Measurements from ENCODE around the gene FOXE1.

The FOXE1 gene

GRCh38 chr9:97853056-97853843 is at the start of gene FOXE1:
Gene FOXE1 (plus strand): TSS chr9:97853226. CDS start chr9:97853915, 689 bp downstream.
- no peak for DNase-seq

GRCh38 chr9:97804059-97804365 is 49.0 kb upstream of the FOXE1 start:
- no peak for DNase-seq

DNA sequence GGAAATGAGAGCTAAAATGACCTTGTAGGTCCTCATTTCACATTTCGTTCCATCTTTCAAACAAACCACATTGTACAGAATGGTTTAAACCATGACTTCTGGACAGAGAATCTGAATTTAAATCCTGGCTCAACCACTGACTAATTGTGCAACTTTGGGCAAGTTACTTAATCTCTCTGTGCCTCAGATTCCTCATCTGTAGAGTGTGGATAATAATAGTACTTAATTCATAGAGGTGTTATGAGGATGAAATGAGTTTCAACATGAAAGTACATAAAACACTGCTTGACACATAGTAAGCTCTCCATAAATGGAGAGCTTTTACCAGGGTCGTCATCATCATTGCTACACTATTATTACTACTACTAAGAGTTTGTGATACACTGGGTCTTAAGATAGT is 46.3 kb upstream of the FOXE1 start:
- DNase-seq: no peak

- no peak for DNase-seq
Observed at GRCh38 chr9:97807681-97808080, 45.3 kb upstream of the FOXE1 start.

- DNase-seq: no peak
Observed at GRCh38 chr9:97808415-97808814, 44.6 kb upstream of the FOXE1 start.

GRCh38 chr9:97808972-97809371 is 44.1 kb upstream of the FOXE1 start:
- no peak for DNase-seq

DNA sequence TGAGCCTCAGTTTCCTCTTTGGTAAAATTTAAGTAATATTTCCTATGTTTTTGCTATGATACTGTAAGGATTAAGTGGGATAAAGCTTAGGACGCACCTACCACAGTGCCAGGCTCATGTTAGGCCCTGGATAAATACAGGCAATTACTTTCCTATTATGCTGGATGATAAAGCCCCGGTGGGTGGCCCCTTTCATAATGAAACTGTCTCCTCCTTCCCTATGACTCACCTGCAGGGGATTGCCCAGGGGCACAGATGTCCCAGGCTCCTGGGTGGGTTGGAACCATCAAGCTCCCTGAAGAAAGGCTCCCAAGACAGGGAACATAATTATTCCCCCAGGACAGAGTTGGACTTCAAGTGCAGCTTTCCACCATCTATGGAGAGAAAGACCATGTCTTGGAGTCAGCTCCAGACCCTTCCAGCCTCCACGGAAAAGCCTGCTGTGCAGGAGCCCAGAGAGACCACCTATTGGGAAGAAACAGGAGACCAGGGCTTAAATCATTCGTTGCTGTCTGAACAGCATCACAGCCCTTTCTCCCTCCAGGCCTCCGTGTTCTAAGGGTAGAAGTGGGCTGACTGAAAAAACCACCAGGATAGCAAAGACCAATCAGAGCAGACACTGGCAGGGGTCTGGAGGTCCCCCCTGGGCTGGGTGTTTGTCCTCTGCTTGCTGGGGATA is 43.2 kb upstream of the FOXE1 start:
- DNase-seq: no peak

DNA sequence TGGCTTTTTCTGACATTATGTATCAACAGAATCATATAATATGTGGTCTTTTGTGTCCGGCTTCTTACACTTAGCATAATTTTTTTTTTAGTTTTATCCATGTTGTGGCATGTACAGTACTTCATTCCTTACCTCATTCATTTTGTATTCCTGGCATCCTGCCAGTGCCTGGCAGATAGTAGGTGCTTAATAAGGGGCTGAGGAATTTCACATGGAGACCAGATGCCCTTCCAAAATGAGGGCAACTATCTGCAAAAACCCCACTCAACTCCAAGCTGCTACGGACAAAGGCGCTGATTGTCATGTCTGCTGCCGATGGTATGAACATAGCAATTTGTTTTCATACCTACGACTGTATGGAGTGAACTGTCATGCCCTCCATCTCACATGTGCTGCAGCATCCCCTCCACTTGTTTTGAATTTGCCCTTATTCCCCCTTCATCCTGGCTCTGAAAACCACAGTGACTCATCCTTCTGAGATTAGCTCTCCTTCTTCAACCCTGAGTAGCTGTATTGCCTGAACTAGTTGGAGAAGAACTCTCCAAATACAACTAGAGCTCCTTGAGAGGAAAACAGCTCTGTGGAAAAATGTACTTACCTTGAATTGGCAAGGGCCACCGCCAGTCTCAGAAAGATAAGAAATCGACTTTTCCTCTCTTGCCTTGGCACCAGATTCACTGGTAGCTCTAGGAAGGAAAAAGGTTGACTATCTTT is 41.3 kb upstream of the FOXE1 start:
- no peak for DNase-seq

DNA sequence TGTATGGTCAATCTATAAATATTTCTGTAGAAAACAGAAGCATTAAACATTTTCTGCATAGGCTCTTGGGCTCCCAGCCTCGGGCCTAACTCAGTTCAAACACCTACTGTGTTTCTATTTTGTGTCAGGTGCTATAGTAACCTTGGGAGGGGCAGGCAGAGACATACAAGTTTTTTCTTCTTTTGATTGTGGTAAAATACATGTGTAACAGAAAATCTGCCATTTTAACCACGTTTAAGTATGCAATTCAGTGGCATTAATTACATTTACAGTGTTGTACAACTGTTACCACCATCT is 40.8 kb upstream of the FOXE1 start:
- DNase-seq: no peak

DNA sequence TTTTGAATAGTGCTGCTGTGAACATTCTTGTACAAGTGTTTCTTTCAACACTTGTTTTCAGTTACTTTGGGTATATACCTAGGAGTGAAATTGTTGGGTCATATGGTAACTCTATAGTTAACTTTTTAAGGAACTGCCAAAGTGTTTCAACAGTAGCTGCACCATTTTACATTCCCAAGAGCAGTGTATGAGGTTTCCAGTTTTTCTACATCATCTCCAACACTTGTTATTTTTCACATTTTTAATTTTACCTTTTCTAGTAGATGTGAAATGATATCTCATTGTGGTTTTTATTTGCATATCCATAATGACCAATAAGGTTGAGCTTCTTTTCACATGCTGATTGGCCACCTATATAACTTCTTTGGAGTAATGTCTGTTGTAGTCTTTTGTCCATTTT is 40.0 kb upstream of the FOXE1 start:
- no peak for DNase-seq

- no peak for DNase-seq
Observed at GRCh38 chr9:97819735-97820134, 33.3 kb upstream of the FOXE1 start.

DNA sequence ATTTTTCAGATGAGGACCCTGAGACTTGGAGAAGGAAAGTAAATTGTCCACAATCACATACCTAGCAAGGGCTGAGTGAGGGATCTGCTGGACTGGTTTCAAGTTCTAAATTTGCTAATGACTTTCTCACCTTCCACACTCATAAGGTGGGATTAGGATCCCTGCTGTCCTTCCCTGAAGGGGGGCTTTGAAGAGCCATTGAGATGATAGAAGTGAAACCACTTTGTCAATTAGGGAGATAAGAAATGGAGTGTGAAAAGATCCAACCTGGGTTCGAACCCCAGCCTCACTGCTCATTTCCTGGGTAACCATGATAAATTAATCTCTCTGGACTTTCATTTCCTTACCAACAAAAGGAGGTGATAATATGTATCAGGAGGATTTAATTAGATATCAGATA is 32.7 kb upstream of the FOXE1 start:
- DNase-seq: no peak

- DNase-seq: no peak
Observed at GRCh38 chr9:97830884-97831829, 21.9 kb upstream of the FOXE1 start.

DNA sequence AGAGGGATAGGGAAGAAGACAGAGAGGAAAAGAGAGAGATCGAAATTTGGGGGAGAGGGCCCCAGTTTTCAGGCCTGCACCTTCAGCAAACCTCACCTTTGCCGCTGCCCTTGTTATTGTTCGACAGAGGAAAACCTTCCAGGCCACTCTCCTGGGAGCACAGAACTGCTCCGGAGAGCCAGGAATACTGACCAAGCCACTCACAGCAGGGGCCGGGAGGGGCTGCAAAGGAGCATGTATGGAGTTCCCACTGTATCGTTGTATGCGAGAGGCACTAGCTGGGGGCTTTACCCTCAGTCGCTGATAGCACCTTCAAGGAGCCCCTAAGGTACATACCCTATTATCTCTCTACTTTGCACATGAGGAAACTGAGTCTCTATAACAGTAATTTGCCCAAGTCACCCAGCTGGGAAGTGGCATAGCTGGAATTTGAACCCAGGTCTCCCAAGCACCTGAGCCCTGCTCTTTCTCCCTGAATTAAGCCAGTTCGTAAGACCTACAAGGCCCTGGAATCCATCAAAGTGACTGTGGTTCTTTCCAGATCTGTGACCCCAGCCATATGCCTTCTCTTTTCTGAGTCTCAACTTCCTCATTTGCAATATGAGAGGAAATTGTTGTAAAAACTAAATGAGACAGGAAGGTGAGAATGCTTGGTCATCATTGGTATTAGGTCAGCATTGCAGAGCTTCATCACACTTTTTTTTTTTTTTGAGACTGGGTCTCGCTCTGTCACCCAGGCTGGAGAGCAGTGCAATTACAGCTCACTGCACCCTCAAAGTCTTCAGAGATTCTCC is 21.0 kb upstream of the FOXE1 start:
- no peak for DNase-seq

- DNase-seq: no peak
Observed at GRCh38 chr9:97840521-97840920, 12.5 kb upstream of the FOXE1 start.

DNA sequence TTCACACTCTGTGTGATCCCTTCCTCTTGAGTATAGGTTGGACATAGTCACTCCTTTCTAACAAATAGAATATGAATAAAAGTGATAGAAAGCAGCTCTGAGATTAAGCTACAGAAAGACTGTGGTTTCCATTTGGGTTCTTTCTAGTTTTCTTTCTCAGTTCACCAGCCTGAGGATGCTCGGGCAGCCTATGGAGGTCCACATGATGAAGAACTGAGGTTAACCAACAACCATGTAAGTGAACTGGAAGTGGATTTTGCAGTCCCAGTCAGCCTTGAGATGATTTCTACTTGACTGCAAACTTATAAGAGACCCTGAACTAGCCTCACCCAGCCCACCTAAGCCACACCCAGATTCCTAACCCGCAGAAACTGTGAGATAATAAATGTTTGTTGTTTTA is 10.1 kb upstream of the FOXE1 start:
- no peak for DNase-seq

DNA sequence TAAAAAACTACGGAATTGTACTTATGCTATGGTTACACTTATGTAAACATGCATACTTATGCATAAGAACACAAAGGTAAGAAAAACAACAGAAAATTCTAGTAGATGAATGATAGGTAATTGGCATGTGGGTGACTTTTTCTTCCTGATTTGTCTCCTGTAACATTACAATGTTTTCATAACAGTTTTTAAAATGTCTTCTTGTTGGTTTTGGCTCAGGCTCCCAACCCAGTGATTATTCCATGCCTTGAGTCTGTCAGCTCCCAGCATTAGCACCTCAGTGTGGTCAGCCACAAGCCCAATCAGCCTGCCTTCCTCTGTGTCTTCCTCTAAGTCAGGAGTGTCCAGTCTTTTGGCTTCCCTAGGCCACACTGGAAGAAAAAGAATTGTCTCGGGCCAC is 7.9 kb upstream of the FOXE1 start:
- no peak for DNase-seq

DNA sequence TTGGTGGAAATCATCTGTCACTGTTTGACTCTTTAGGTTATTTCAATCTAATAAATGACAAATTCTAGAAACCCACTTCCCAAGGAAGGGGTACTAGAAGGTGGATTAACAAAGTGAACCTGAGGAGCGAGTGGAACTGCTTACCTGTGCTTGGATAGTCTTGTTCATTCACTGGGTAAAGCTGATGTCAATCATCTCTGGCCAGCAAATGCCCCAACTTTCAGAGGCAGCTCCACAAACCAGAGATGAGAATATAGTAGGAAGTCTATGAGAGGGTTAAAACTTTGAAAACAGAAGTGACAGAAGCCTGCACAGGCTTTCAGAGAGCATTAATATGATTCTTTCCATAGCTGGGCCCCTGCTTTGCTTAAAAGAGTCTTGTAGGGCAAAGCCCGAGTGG is 7.3 kb upstream of the FOXE1 start:
- no peak for DNase-seq

DNA sequence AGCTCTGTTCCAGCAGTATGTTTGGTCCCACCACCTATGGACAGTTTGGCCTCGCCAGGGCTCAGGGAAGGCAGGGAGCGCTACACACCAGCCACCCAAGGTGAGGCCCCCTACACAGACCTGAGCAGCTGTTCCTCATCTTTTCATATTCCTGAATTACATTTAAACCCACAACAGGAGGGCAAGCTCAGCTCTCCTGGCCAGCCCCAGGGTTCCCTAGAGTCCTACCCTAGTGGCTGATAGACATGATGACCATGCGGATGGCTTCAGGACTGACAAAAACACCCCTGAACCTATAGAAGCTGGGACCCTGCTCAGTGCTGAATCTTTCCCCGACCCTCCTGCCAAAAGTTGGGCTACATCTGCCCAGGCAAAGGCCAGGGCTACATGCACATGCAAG is 6.7 kb upstream of the FOXE1 start:
- no peak for DNase-seq

- DNase-seq: no peak
Observed at GRCh38 chr9:97847474-97848214, 5.4 kb upstream of the FOXE1 start.

GRCh38 chr9:97848215-97848479 is 4.9 kb upstream of the FOXE1 start:
- DNase-seq: no peak
